ENCODE results near the gene OR10G2.

Gene OR10G2

GRCh38 chr14:21668377-21668776 is 33.6 kb upstream of the OR10G2 start:
- DNase-seq (ENCODE audit: low read depth), result peak; percentile 18
- TF ChIP-seq CTCF (IDR thresholded peaks at IDR 0.05; ENCODE audit: insufficient read depth, low read depth, low read length, missing control alignments), result no peak
- no peak overlapping the region for H3K4me3 ChIP-seq (ENCODE audit: low read length)

DNA sequence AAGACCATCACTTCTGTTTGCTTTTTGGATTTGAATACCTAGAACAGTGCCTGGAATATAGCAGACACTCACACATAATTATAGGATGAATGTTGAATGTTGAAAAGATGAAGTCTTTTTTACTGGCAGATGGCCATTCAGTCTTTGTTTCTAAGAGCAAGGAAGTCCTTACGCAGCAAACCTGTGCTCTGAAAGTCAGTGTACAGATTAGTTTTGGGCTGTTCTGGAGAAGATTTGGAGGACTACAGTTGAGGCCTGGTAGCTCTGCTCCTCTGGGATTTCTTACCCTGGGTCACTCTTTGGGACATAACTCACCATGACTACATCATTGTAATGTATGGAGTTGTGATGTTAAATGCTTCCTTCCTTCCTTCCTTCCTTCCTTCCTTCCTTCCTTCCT is 22.2 kb upstream of the OR10G2 start:
- no peak for DNase-seq (ENCODE audit: low read depth)
- no peak overlapping the region for H3K4me3 ChIP-seq (ENCODE audit: low read length)
- no peak for TF ChIP-seq CTCF (IDR thresholded peaks at IDR 0.05; ENCODE audit: insufficient read depth, low read depth, low read length, missing control alignments)

- no peak for DNase-seq (ENCODE audit: low read depth)
- no peak overlapping the region for H3K4me3 ChIP-seq (ENCODE audit: low read length)
- TF ChIP-seq CTCF (IDR thresholded peaks at IDR 0.05; ENCODE audit: insufficient read depth, low read depth, low read length, missing control alignments), result no peak
These were observed 19.5 kb upstream of the OR10G2 start for GRCh38 chr14:21654215-21654614.

DNA sequence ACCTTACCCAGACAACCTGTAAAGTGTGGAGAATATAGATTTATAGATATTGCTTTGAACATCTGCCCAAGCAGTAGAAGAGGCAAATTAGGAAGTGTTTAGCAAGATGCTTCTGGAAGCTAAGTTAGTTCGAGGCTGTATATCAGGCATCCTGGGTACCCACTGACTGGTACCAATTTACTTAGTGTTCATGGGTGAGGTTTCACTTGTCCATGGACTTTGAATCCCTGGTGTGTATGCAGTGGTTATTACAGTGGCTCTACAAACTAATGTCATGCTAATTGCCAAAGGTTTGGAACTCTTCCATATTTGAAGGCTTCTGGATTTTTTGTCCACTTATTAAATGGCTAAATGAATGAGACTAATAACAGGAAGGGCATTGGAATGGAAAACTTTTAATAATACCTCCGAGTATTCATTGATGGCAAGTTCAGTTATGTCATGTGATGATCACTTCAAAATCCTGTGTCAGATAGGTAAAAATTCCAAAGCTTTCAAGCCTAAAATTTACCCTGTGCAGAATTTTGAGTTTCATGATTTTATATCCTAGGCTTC is 18.7 kb upstream of the OR10G2 start, which contains the start of gene OR4E2:
OR4E2 (plus strand) TSS at position 505 of the 555 bp plus-strand sequence. CDS start 11,248 bp downstream, outside the sequence.
- TF ChIP-seq CTCF (IDR thresholded peaks at IDR 0.05; ENCODE audit: insufficient read depth, low read depth, low read length, missing control alignments), result no peak
- no peak for DNase-seq (ENCODE audit: low read depth)
- H3K4me3 ChIP-seq (ENCODE audit: low read length), result no peak within 1 kb of the TSS

- no peak for DNase-seq (ENCODE audit: low read depth)
- H3K4me3 ChIP-seq (ENCODE audit: low read length), result no peak overlapping the region
- no peak for TF ChIP-seq CTCF (IDR thresholded peaks at IDR 0.05; ENCODE audit: insufficient read depth, low read depth, low read length, missing control alignments)
These were observed 17.6 kb upstream of the OR10G2 start for GRCh38 chr14:21652209-21652808.

DNA sequence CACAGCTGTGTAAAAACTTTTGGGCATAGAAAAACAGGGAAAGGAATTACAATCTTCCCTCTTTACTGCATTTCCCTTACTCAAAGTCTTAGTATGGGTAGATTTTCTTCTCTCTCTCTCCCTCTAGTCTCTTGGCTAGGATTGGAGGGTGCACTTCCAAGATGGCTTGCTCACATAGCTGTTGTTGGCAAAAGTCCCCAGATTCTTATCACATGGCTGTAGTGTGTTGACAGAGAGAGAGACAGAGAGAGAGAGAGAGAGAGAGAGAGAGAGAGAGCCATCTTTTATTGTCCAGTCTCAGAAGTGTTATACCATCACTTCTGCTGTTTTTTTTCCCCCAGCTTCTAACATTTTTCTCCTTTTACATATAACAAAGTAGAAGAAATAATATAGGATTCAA is 12.6 kb upstream of the OR10G2 start:
- TF ChIP-seq CTCF (IDR thresholded peaks at IDR 0.05; ENCODE audit: insufficient read depth, low read depth, low read length, missing control alignments), result no peak
- DNase-seq (ENCODE audit: low read depth), result no peak

DNA sequence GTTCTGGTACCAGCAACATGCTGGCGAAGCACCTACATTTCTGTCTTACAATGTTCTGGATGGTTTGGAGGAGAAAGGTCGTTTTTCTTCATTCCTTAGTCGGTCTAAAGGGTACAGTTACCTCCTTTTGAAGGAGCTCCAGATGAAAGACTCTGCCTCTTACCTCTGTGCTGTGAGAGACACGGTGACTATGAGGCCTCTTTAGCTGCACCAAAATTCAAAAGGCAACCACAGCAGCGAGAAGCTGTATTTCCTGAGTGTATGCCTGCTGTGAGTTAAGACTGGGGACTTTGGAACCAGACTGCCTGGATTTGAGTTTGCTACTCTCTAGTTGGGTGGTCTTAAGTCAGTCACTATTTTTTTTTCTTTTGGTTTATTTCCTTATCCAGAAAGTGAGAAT is 8.7 kb upstream of the OR10G2 start:
- no peak for TF ChIP-seq CTCF (IDR thresholded peaks at IDR 0.05; ENCODE audit: insufficient read depth, low read depth, low read length, missing control alignments)
- H3K4me3 ChIP-seq (ENCODE audit: low read length), result no peak overlapping the region

More for the DNA sequence above, 12.6 kb upstream of the OR10G2 start:
- H3K4me3 ChIP-seq (ENCODE audit: low read length), result no peak overlapping the region

More for the DNA sequence above, 8.7 kb upstream of the OR10G2 start:
- no peak for DNase-seq (ENCODE audit: low read depth)
